Thyroid gland (tissue), 4 donors: ENCODE measurements around the gene AGBL4.

Experiments
- CTCF ChIP-seq, 6 experiments: fragments of 200-600 bp in 3 of 6; fragments of 450-650 bp in 3 of 6; sonication (generic) in 3 of 6; IDR thresholded peaks; one replicate each; pipeline ENCODE4 v1.5.1; 2016 to 2019; ENCODE audit warnings: antibody characterized with exemption in 6 of 6, mild to moderate bottlenecking in 2 of 6, inconsistent platforms in 1 of 6, moderate library complexity in 1 of 6
- POLR2A ChIP-seq, 2 donors: fragments of 450-650 bp; IDR thresholded peaks; one replicate each; pipeline ENCODE4 v1.6.1; 2017; ENCODE audit warnings: antibody characterized with exemption in 2 of 2, mild to moderate bottlenecking in 2 of 2, moderate library complexity in 1 of 2

- no peak for TF ChIP-seq CTCF (IDR thresholded peaks at IDR 0.05)
- no peak for TF ChIP-seq POLR2A (IDR thresholded peaks at IDR 0.05)
Measured at GRCh38 chr1:48704736-48705135, 1319.0 kb downstream of the AGBL4 start.
